Germinal center (tissue), 1 donor: ENCODE results near the gene SMIM22.

ENCODE experiments used
- DNase-seq: peaks from one replicate; pipeline ENCODE4 v3.0.0; 2012; ENCODE audit warnings: mixed read lengths, low spot score

The SMIM22 gene

DNA sequence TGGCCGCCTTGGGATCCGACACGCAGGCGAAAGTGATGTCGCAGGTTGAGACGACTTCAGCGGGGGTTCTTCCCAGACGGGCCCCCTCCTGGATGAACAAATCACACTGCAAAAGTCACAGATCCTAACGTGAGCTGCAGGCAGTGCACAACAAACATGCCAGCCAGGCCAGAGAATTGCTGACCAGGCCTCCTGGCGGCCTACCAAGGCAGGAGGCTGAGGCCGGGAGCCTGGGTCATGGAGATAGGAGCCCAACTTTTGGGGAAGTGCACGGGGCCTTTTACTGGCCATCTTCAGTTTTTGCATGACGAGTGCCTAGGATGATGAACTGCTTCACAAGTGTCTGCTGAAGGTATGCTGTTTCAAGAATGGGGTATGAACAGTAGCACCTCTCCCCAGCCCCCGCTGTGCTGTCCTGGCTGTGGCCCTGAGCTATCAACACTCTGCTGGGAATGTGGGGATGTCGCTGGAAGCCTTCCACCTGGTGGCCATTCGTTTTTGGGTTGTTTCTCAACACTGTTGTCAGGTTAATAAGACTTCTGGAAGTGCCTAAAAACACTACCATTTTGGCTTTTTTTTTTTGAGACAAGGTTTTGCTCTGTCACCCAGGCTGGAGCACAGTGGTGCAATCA lies 19.5 kb downstream of the SMIM22 start:
- DNase-seq = no peak

DNA sequence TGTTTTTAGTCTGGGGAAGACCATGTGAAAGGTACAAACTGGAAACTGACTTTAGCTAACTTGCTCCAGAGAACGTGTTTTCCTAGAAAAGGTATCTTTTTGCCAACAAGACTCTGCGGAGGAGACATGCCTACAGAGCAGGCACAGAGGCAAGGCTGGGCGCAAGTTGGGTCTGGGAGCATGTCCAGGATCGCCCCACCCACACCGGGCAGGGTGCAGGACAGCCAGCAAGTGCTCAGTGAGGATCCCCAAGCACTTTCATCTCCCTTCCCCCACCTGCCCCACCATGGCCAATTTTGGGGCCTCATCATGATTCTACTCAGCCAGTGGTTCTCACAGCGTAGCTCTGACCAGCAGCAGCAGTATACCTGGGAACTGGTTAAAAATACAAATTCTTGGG lies 25.5 kb downstream of the SMIM22 start:
- no peak for DNase-seq

DNA sequence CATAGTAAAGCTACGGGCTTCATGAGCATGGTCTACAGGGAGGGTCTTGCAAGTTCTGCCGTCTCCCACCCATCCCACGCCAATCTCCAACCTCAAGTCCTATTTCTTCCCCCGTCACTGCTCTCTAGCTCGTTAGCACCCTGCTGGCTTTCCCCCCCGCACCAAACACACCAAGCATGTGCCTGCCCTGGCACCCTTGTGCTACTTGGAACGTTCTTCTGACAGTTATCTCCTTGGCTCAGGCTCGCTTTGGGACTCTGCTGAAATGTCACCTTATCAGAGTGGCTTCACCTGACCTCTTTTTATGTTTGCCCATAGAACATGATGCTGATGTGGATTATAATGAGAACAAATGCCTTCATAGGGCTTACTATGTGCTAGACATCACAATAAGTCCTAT lies 30.0 kb downstream of the SMIM22 start:
- DNase-seq = no peak

DNA sequence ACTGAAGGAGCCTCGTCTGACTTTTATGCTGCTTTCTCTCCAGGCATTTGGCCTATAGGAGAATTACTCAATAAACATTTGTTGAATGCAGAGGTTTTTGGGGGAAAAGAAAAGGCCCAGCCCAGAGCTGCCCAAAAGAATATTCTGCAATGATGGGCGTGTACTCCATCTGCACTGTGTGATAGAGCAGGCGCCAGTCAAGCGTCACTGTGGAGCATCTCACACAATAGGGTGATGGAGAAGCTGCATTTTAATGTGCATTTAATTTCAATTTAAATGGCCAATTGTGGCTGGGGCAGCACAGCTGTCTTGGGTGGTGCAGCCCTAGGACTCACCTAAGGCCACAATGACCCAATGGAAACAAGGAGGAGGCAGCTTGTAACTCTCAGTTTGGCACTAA lies 31.4 kb downstream of the SMIM22 start:
- no peak for DNase-seq

DNA sequence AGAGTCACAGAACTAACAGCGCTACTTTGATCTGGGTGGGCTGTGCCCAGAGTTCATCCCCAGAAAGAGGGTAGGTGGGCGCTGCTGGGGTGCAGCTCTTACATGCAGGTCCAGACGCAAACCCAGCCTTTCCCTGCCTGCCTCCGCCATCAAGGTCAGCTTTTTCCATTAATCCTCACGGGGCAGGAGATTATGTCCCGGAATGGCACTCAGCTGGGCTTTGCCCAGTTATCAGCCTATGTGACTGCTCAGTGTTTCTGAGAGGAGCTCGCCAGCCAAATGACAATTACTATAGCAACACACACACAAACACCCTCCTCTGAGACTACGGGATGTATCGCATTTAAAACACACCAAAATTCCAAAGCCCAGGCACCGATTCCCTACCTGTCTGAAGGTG lies 31.8 kb downstream of the SMIM22 start:
- no peak for DNase-seq

DNA sequence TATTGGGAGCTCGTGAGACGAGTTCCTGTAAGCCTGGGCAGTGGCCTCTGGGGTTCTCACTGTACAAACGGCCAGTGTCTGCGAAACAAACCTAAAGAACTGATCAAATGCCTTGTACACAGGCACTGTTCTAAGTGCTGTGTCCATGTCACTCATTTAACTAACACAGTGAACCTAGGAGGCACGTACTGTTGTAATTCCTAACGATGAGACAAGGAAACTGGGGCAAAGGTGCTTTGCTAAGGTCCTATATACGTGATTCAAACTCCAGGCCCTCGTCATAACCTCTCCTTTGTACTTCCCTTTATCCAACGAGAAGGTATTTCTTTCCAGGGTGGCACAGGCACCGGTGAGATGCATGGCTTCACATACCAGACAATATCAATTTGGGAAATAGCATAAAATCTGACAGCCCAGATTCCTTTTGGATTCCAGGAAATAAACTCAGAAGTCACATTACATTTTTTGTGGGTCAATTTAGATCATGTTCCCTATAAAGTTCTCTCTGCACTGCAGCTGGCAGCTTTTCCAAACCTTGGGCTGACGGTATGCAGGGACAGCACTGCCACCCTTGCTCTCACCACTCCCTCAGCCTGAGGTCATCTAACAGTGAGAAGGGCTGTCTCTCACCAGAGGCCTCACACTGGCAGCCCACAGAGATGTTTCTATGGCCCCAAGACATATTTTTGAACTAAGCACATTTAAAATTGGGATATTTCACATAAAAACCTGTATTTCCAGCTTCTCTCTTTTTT lies 33.6 kb downstream of the SMIM22 start:
- no peak for DNase-seq

DNA sequence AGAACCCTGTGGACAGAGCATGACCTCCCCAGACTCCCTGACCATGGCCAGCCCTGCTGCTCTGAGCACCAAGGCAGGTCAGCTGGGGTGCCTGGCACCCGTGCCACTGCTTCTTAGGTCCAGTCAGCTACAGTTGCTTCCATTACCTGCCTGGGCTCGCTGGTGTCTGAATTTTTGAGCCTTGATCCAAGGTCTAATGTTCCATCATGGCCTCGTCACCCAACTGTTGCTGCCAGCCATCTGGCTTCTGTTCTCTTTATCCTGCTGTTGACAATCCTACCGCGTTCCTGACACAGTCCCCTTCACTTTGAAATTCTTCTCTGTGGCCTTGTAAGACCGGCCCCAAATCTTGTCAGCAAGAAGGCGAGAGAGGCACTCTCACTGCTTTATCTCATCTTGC lies 35.2 kb downstream of the SMIM22 start:
- no peak for DNase-seq

DNA sequence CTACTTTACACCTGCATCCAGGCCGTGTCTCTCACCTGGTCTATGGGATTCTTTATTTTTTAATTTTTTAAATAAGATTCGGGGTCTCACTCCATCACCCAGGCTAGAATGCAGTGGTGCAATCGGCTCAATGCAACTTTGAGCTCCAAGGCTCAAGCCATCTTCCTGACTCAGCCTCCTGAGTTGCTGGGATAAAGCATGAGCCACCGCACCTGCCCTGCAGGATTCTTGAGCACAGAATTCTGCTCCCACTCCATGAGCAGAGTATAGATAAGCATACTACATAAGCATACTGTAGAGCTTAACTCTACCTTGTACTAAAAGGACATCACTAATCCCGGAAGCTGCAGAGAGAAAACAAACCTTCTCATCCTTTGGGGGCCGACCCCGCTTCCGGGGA lies 36.4 kb downstream of the SMIM22 start:
- no peak for DNase-seq

DNA sequence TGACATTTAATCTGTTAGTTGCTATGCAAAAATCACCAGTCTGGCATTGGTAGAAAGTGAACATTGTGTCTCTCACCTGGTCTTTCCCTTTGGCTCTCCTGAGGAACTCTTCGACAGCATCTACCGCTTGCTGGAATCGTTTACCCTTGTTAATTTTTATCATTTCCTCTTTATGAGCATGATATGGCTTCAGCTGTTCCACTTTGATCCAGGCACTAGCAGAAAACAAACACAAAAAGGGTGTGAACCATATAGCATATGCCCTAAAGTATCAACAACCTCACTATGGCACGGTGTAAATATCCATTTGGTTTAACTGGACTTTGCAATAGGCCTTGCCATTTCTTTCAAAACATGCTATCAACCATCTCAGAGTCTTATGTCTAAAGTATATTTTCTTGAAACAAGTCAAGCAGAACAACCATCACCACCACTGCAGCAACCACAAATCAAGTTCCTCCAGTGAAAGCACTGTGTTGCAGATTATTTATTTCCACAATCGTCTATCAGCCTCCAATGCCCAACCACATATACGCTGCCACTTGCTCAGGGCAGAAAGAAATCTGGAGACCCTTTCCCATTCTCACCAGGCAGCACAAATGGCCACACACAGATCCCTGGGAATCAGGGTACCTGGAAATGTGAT lies 37.7 kb downstream of the SMIM22 start:
- no peak for DNase-seq

DNA sequence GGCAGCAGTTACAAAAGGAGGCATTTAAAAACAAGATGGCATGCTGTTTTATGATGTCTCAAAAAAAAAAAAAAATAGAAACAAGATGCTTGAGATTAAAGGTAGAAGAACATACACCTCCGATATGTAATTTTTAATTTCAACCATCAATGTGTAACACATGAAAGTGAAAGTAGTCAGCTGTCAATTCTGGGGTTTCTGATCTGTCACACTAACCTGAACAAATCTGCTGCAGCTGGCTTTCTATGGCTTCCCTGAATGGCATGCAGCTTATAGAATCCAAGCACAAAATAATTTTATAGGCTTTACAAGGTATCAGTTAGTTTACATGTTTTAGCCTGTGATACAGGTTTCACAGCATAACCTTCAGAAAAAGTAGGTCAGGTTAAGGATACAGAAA lies 38.4 kb downstream of the SMIM22 start:
- no peak for DNase-seq

DNA sequence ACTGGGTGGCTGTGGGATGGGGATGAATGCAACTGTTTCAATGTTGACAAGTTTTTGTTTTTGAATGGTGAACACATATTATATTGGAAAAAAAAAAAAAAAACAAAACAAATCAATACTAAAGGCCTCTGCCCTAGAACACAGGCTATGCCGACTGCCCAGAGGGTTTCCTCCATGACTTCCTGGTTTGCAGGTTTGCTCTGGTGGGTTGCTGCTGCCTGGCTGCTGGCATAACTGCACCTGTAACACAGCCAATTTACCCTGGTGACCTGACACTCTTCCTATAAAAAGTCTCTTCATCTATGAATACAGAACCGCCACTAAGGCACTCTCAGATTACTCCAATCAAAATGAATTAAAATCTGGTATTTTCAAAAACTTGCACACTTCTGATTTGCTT lies 41.6 kb downstream of the SMIM22 start:
- DNase-seq = no peak

DNA sequence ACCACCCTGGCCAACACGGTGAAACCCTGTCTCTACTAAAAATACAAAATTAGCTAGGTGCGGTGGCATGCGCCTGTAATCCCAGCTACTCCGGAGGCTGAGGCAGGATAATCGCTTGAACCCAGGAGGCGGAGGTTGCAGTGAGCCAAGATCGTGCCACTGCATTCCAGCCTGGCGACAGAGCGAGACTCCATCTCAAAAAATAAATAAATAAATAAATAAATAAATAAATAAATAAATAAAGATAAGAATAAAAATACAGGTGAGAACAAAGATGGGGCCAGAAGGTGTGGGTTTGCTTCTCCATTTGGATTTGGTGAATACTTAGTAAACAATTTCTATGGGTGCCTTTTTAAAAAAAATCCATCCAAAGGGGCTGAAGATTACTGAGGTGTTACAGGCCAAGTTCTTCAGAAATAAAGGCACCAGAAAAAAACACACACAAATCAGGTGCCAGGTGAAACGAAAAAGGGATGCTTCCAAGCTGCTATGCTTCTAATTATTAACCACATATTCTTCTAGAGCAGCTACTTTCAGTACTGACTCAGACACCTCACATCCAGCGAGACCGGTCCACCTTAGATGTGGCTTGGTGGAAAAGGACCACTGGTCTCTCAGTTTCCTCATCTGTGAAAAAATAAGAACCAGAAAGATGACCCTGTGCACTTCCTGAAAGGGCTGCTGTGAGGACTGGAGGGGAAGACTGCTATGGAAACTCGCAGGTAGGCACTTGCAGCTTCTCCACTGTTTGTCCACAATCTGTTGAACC lies 42.7 kb downstream of the SMIM22 start:
- no peak for DNase-seq

DNA sequence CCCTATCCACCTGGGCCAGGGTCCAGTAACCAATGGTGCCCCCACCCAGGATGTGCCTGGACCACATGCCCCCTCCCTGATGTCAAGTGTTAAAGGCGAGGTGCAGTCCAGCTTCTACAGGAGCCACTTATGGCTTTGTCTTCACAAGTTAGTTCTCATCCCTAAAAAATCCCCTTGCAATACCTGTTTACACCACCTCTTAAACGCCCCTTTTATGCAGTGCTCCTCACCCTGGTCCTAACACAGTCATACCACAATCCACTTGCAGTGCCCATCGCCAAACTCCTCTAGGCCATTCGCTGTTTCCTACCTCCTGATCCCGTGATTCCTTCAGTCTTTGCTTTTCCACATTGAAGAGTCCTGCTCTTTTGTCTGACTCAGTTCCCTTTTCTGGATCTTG lies 44.8 kb downstream of the SMIM22 start:
- DNase-seq = no peak

DNA sequence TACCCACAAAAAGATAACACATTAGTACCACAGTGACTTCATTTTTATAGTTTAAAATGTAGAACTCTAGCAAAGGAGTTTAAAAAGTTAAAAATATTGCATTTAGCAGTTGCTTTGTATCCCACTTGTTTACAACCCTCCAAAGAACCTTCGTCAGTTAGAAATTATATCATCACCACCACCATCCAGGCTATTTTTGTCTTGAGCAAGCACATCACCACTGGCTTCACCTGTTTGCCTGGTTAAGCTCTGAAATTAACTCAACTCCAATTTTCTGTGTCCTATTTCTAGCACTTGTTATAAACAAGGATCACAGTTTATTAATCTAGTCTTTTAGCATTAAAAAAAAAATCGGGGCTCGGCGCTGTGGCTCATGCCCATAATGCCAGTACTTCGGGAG lies 45.8 kb downstream of the SMIM22 start:
- DNase-seq = no peak
